HCT116 (cell line): ENCODE results near the gene DLX4. TPM values are rescaled to one million over a fixed set of nuclear protein-coding genes. Genes with fewer than 3 reads are reported as not detected.

ENCODE experiments used
- ATAC-seq: fragments of 200-7000 bp; cut with Tn5 transposase; 2 replicates; pipeline ENCODE4 v1.9.1; 2020; ENCODE audit warnings: mild to moderate bottlenecking, moderate library complexity
- BruUV-seq: library from RNA; stranded (reverse); fragments of 400-500 nt; replicated peaks from 2 replicates; lab custom pipeline; 2021; lab: Mats Ljungman, UMichigan
- CTCF ChIA-PET: fragments of 300-600 bp; sonication (Branson Sonifier 250); formaldehyde crosslinking; loops from one replicate; lab custom pipeline; 2021; ENCODE audit warnings: antibody characterized with exemption; lab: Charles Lee
- POLR2A ChIA-PET: fragments of 300-600, 350-600 bp; sonication (Branson Sonifier 250); formaldehyde crosslinking; loops from one replicate; lab custom pipeline; 2021; ENCODE audit warnings: antibody characterized with exemption; lab: Charles Lee
- RAD21 ChIA-PET, 2 experiments: fragments of 300-600 bp; sonication (Branson Sonifier 250); formaldehyde crosslinking; loops; one replicate each; lab custom pipeline; 2023; ENCODE audit warnings: low total read pairs in 2 of 2; ENCODE audit not compliant: uncharacterized antibody in 2 of 2, unreplicated experiment in 2 of 2, low non-redundant PET in 1 of 2; lab: Charles Lee
- DNase-seq: peaks from one replicate; pipeline ENCODE4 v3.0.0-alpha.2; 2010; ENCODE audit warnings: low read depth, low spot score
- H2AFZ ChIP-seq: fragments of 200-600 bp; shearing (Covaris generic), sonication (generic); 2 replicates; pipeline ENCODE4 v1.6.1; 2017; ENCODE audit warnings: low read depth, mixed run types, mixed read lengths, antibody characterized with exemption, low read length; ENCODE audit not compliant: poor library complexity, severe bottlenecking
- H3K27ac ChIP-seq: 2 replicates; pipeline ENCODE4 v1.5.1; 2012; ENCODE audit warnings: low read depth, low read length
- H3K27me3 ChIP-seq: fragments of 200-600 bp; sonication (generic); 2 replicates; pipeline ENCODE4 v1.6.1; 2016; ENCODE audit warnings: mixed run types, low read length, mixed read lengths; ENCODE audit not compliant: insufficient read depth
- H3K36me3 ChIP-seq, 2 experiments: fragments of 200-500 bp in 1 of 2; fragments of 200-600 bp in 1 of 2; sonication (Bioruptor generic) in 1 of 2; sonication (generic) in 1 of 2; 2 replicates each; pipeline versions ENCODE4 v1.5.1 to v1.6.1; 2014 to 2016; ENCODE audit warnings: low read length in 2 of 2, inconsistent platforms in 1 of 2, mixed read lengths in 1 of 2, mixed run types in 1 of 2; ENCODE audit not compliant: insufficient read depth in 2 of 2, control insufficient read depth in 1 of 2
- H3K4me1 ChIP-seq, 2 experiments: fragments of 200-600 bp in 1 of 2; sonication (generic) in 1 of 2; 2 replicates each; pipeline versions ENCODE4 v1.5.1 to v1.6.1; 2012 to 2017; ENCODE audit warnings: low read length in 2 of 2, inconsistent platforms in 1 of 2, mild to moderate bottlenecking in 1 of 2, mixed read lengths in 1 of 2, mixed run types in 1 of 2, moderate library complexity in 1 of 2; ENCODE audit not compliant: insufficient read depth in 2 of 2, control insufficient read depth in 1 of 2
- H3K4me2 ChIP-seq: fragments of 200-600 bp; sonication (generic); 2 replicates; pipeline ENCODE4 v1.6.1; 2017; ENCODE audit warnings: mixed run types, low read length, mixed read lengths
- H3K4me3 ChIP-seq, 2 experiments: fragments of 200-600 bp in 1 of 2; sonication (generic) in 1 of 2; replicated peaks in 1 of 2; 2 replicates each; pipeline ENCODE4 v1.5.1; 2011 to 2016; ENCODE audit warnings: low read length in 2 of 2, control low read depth in 1 of 2, low read depth in 1 of 2, mild to moderate bottlenecking in 1 of 2, mixed read lengths in 1 of 2, mixed run types in 1 of 2
- H3K79me2 ChIP-seq: fragments of 200-600 bp; sonication (generic); 2 replicates; pipeline ENCODE4 v1.6.1; 2017; ENCODE audit warnings: mild to moderate bottlenecking, mixed run types, low read length, moderate library complexity, mixed read lengths; ENCODE audit not compliant: insufficient read depth
- H3K9ac ChIP-seq: fragments of 200-600 bp; sonication (generic); 2 replicates; pipeline ENCODE4 v1.6.1; 2016; ENCODE audit warnings: low read length, mixed read lengths
- H3K9me2 ChIP-seq: fragments of 200-600 bp; sonication (generic), shearing (Covaris generic); 2 replicates; pipeline ENCODE4 v1.6.1; 2017; ENCODE audit warnings: mixed run types, mild to moderate bottlenecking, moderate library complexity; ENCODE audit not compliant: insufficient read depth
- H3K9me3 ChIP-seq, 2 experiments: fragments of 200-500 bp in 1 of 2; fragments of 200-600 bp in 1 of 2; sonication (Bioruptor generic) in 1 of 2; sonication (generic) in 1 of 2; 2 replicates each; pipeline ENCODE4 v1.6.1; 2014 to 2017; ENCODE audit warnings: low read length in 2 of 2, mixed read lengths in 2 of 2, inconsistent platforms in 1 of 2, low read depth in 1 of 2, mild to moderate bottlenecking in 1 of 2, mixed run types in 1 of 2, moderate library complexity in 1 of 2; ENCODE audit not compliant: control insufficient read depth in 1 of 2, insufficient read depth in 1 of 2
- H4K20me1 ChIP-seq: fragments of 200-600 bp; sonication (generic), shearing (Covaris generic); 2 replicates; pipeline ENCODE4 v1.6.1; 2017; ENCODE audit warnings: mixed run types, mild to moderate bottlenecking, moderate library complexity; ENCODE audit not compliant: insufficient read depth
- CEBPB ChIP-seq: IDR thresholded peaks from 2 replicates; pipeline ENCODE4 v1.6.1; 2012; ENCODE audit warnings: low read depth
- FOSL1 ChIP-seq: IDR thresholded peaks from 2 replicates; pipeline ENCODE4 v1.6.1; 2012; ENCODE audit warnings: low read depth
- JUND ChIP-seq: IDR thresholded peaks from 2 replicates; pipeline ENCODE4 v1.6.1; 2012
- POLR2A ChIP-seq: IDR thresholded peaks from 2 replicates; pipeline ENCODE4 v1.7.0; 2011; ENCODE audit warnings: borderline replicate concordance; ENCODE audit not compliant: insufficient read depth, insufficient read length; ENCODE audit errors: extremely low read depth
- SRF ChIP-seq: IDR thresholded peaks from 2 replicates; pipeline ENCODE4 v1.6.1; 2012; ENCODE audit warnings: low read depth
- intact Hi-C: fragments of 100-400 bp; cut with micrococcal nuclease; formaldehyde crosslinking; loops from 2 replicates; pipeline ENCODE4 v1.10.0; 2022
- total RNA-seq: library from RNA; stranded (reverse); gene quantifications from one replicate; pipeline ENCODE4 v1.2.1, GENCODE V29; 2021; ENCODE audit not compliant: unreplicated experiment
- TF ChIP-seq, protein P1 (sequence below): IDR thresholded peaks from 2 replicates; pipeline ENCODE4 v1.6.1; 2012; ENCODE audit warnings: low read depth

Gene DLX4
- total RNA-seq, 1 experiment from 2014 or later = 14.0 TPM

DNA sequence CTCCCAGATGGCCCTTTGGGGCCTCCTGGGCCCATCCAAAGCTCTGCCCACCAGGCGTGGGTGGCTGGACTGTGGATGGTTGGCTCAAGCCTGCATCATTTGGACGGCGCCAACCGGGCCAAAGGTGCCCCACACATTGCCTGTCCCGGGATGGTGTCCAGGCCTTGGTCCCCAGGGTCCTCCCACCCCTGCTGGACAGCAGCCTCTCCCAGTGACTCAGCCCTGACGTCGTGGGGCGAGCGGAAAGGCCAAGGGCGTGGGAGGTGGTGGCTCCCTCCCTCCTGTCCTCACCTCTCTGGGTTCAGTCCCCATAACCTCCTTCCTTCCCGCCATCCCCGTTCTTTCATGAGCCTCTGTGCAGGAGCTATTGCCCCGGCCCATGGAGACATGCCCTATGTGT, 42.1 kb upstream of the DLX4 start:
- H3K9me2 ChIP-seq = no peaks in the 10 kb centered on the region
- BruUV-seq = no TSS peak
- intact Hi-C loops = no loop called here
- peaks cover 13 to 38% of the 10 kb centered on the region in 2 experiments for H3K4me1 ChIP-seq
- TF ChIP-seq FOSL1 (no peak), POLR2A (no peak), CEBPB (no peak), JUND (no peak), SRF (no peak)
- TF ChIP-seq, protein P1, sequence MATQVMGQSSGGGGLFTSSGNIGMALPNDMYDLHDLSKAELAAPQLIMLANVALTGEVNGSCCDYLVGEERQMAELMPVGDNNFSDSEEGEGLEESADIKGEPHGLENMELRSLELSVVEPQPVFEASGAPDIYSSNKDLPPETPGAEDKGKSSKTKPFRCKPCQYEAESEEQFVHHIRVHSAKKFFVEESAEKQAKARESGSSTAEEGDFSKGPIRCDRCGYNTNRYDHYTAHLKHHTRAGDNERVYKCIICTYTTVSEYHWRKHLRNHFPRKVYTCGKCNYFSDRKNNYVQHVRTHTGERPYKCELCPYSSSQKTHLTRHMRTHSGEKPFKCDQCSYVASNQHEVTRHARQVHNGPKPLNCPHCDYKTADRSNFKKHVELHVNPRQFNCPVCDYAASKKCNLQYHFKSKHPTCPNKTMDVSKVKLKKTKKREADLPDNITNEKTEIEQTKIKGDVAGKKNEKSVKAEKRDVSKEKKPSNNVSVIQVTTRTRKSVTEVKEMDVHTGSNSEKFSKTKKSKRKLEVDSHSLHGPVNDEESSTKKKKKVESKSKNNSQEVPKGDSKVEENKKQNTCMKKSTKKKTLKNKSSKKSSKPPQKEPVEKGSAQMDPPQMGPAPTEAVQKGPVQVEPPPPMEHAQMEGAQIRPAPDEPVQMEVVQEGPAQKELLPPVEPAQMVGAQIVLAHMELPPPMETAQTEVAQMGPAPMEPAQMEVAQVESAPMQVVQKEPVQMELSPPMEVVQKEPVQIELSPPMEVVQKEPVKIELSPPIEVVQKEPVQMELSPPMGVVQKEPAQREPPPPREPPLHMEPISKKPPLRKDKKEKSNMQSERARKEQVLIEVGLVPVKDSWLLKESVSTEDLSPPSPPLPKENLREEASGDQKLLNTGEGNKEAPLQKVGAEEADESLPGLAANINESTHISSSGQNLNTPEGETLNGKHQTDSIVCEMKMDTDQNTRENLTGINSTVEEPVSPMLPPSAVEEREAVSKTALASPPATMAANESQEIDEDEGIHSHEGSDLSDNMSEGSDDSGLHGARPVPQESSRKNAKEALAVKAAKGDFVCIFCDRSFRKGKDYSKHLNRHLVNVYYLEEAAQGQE = no peak
- peak overlapping the region; percentile 57 for H3K4me2 ChIP-seq
- no peak overlapping the region for H3K27ac ChIP-seq
- no peak for ATAC-seq
- no peaks in the 10 kb centered on the region for H3K79me2 ChIP-seq
- no peaks in the 10 kb centered on the region for H3K36me3 ChIP-seq
- CTCF ChIA-PET = interaction anchor here (1.1 to 5.2 kb wide), 2 partner anchors 25 to 69 kb away, joined by 5 to 22 read pairs; no protein-coding TSS in a partner anchor
- no peak overlapping the region for H2AFZ ChIP-seq
- no peaks in the 10 kb centered on the region for H3K27me3 ChIP-seq
- 0 out of 2 replicates have a peak overlapping the region, but pooled peaks have one; percentile 14 for H3K9ac ChIP-seq
- no peak for DNase-seq
- RAD21 ChIA-PET = no interaction called here
- no peak overlapping the region for H3K4me3 ChIP-seq
- no peaks in the 10 kb centered on the region for H4K20me1 ChIP-seq
- no peaks in the 10 kb centered on the region for H3K9me3 ChIP-seq
- POLR2A ChIA-PET = interaction anchor here (1.1 kb wide), 1 partner anchor 42 kb away, joined by 3 read pairs; no protein-coding TSS in a partner anchor
